ENCODE data around the gene TMEM38A.
"Not testable (repeated sequence)": the region's sequence is repeated elsewhere in the genome, so short reads cannot be mapped to it uniquely, and the experiment has no call there.

Gene TMEM38A

DNA sequence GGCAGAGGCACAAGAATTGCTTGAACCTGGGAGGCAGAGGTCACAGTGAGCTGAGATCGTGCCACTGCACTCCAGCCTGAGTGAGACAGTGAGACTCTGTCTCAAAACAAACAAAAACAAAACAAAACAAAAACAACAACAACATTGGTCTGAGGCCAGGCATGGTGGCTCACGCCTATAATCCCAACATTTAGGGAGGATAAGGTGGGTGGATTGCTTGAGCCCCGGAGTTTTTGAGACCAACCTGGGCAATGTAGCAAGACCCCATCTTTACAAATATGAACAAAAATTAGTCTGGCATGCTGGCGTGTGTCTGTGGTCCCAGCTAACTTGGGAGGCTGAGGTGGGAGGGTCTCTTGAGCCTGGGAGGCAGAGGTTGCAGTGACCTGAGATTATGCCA is 42.7 kb downstream of the TMEM38A start (continued):
- TF ChIP-seq, protein P1, sequence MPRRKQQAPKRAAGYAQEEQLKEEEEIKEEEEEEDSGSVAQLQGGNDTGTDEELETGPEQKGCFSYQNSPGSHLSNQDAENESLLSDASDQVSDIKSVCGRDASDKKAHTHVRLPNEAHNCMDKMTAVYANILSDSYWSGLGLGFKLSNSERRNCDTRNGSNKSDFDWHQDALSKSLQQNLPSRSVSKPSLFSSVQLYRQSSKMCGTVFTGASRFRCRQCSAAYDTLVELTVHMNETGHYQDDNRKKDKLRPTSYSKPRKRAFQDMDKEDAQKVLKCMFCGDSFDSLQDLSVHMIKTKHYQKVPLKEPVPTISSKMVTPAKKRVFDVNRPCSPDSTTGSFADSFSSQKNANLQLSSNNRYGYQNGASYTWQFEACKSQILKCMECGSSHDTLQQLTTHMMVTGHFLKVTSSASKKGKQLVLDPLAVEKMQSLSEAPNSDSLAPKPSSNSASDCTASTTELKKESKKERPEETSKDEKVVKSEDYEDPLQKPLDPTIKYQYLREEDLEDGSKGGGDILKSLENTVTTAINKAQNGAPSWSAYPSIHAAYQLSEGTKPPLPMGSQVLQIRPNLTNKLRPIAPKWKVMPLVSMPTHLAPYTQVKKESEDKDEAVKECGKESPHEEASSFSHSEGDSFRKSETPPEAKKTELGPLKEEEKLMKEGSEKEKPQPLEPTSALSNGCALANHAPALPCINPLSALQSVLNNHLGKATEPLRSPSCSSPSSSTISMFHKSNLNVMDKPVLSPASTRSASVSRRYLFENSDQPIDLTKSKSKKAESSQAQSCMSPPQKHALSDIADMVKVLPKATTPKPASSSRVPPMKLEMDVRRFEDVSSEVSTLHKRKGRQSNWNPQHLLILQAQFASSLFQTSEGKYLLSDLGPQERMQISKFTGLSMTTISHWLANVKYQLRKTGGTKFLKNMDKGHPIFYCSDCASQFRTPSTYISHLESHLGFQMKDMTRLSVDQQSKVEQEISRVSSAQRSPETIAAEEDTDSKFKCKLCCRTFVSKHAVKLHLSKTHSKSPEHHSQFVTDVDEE (CRISPR knock-in tag; IDR thresholded peaks at IDR 0.05) = no peak
- no peak for TF ChIP-seq ESRRG (CRISPR knock-in tag; IDR thresholded peaks at IDR 0.05)
- no peak for TF ChIP-seq SNAI2 (CRISPR knock-in tag; IDR thresholded peaks at IDR 0.05)
- TF ChIP-seq TCF4 (CRISPR knock-in tag; IDR thresholded peaks at IDR 0.05; ENCODE audit: borderline replicate concordance) = no peak
- TF ChIP-seq CSDC2 (CRISPR knock-in tag; IDR thresholded peaks at IDR 0.05) = no peak
- no peak for TF ChIP-seq GLIS3 (CRISPR knock-in tag; IDR thresholded peaks at IDR 0.05)
- no peak for TF ChIP-seq ZNF8 (CRISPR knock-in tag; IDR thresholded peaks at IDR 0.05)
- TF ChIP-seq ZFP30 (CRISPR knock-in tag; IDR thresholded peaks at IDR 0.05) = no peak

DNA sequence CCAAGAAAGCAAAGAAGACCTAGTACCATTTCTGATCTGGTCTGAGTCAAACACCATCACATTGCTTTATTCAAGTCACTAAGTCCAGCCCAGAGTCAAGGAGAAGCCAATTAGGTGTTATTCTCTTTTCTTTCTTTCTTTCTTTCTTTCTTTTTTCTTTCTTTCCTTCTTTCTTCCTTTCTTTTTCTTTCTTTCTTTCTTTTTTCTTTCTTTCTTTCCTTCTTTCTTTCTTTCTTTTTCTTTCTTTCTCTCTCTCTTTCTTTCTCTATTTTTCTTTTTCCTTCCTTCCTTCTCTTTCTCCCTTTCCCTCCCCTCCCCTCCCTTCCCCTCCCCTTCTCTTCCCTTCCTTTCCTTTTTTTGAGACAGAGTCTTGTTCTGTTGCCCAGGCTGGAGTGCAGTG is 49.9 kb downstream of the TMEM38A start:
- not testable (repeated sequence) for ATAC-seq

DNA sequence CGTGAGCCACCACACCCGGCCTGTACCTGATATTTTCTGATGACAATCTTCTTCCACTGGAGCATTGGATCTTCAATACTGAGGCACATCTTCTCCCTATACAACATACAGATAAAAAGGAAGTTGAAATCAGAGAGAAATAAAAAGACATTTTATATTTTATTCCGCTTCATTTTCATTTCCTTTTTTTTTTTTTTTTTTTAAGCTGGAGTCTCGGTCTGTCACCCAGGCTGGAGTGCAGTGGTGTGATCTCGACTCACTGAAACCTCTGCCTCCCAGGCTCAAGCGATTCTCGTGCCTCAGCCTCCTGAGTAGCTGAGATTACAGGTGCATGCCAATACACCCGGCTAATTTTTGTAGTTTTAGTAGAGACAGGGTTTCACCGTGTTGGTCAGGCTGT is 51.4 kb downstream of the TMEM38A start:
- not testable (repeated sequence) for ATAC-seq

DNA sequence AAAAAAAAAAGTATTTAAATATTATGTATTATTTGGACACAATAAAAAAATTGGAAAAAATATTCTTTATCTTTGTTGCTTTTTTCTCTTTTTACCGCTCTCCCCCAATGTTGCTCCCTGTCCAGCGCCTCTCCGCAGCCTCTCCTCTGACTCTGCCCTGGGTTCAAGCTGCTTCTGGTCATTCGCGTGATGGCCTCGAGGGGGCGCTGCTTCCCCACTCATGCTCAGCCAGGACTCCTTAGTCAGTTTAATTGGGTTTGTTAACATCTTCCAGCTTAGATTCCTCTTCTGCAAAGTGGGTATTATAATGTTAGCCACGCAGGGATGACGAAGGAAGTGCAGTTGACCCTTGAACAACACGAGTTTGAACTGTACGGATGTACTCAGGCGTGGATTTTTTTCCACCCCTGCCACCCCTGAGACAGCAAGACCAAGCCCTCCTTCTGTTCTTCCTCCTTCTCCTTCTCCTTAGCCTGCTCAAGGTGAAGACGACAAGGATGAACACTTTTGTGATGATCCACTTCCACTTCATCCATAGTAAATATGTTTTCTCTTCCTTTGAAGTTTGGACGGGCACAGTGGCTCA is 53.9 kb downstream of the TMEM38A start:
- ATAC-seq = peak; percentile 74
- TF ChIP-seq, protein P2, sequence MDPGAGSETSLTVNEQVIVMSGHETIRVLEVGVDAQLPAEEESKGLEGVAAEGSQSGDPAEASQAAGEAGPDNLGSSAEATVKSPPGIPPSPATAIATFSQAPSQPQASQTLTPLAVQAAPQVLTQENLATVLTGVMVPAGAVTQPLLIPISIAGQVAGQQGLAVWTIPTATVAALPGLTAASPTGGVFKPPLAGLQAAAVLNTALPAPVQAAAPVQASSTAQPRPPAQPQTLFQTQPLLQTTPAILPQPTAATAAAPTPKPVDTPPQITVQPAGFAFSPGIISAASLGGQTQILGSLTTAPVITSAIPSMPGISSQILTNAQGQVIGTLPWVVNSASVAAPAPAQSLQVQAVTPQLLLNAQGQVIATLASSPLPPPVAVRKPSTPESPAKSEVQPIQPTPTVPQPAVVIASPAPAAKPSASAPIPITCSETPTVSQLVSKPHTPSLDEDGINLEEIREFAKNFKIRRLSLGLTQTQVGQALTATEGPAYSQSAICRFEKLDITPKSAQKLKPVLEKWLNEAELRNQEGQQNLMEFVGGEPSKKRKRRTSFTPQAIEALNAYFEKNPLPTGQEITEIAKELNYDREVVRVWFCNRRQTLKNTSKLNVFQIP (CRISPR knock-in tag; IDR thresholded peaks at IDR 0.05; ENCODE audit: borderline replicate concordance, low read depth) = no peak
- no peak for TF ChIP-seq SNAI2 (CRISPR knock-in tag; IDR thresholded peaks at IDR 0.05)
- TF ChIP-seq, protein P3, sequence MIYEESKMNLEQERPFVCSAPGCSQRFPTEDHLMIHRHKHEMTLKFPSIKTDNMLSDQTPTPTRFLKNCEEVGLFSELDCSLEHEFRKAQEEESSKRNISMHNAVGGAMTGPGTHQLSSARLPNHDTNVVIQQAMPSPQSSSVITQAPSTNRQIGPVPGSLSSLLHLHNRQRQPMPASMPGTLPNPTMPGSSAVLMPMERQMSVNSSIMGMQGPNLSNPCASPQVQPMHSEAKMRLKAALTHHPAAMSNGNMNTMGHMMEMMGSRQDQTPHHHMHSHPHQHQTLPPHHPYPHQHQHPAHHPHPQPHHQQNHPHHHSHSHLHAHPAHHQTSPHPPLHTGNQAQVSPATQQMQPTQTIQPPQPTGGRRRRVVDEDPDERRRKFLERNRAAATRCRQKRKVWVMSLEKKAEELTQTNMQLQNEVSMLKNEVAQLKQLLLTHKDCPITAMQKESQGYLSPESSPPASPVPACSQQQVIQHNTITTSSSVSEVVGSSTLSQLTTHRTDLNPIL (CRISPR knock-in tag; IDR thresholded peaks at IDR 0.05; ENCODE audit: low read depth) = no peak
- TF ChIP-seq PPARA (CRISPR knock-in tag; IDR thresholded peaks at IDR 0.05; ENCODE audit: borderline replicate concordance) = no peak
- TF ChIP-seq, protein P4, sequence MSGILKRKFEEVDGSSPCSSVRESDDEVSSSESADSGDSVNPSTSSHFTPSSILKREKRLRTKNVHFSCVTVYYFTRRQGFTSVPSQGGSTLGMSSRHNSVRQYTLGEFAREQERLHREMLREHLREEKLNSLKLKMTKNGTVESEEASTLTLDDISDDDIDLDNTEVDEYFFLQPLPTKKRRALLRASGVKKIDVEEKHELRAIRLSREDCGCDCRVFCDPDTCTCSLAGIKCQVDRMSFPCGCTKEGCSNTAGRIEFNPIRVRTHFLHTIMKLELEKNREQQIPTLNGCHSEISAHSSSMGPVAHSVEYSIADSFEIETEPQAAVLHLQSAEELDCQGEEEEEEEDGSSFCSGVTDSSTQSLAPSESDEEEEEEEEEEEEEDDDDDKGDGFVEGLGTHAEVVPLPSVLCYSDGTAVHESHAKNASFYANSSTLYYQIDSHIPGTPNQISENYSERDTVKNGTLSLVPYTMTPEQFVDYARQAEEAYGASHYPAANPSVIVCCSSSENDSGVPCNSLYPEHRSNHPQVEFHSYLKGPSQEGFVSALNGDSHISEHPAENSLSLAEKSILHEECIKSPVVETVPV (CRISPR knock-in tag; IDR thresholded peaks at IDR 0.05) = no peak
- no peak for TF ChIP-seq TOX (CRISPR knock-in tag; IDR thresholded peaks at IDR 0.05; ENCODE audit: borderline replicate concordance)
- TF ChIP-seq OSR1 (CRISPR knock-in tag; IDR thresholded peaks at IDR 0.05) = no peak
- no peak for TF ChIP-seq ARNTL (CRISPR knock-in tag; IDR thresholded peaks at IDR 0.05; ENCODE audit: borderline replicate concordance, low read depth)
- no peak for TF ChIP-seq ZNF70 (CRISPR knock-in tag; IDR thresholded peaks at IDR 0.05)
- no peak for TF ChIP-seq CSDC2 (CRISPR knock-in tag; IDR thresholded peaks at IDR 0.05)
- no peak for TF ChIP-seq ZC3H10 (CRISPR knock-in tag; IDR thresholded peaks at IDR 0.05)
- no peak for TF ChIP-seq BACH2 (CRISPR knock-in tag; IDR thresholded peaks at IDR 0.05; ENCODE audit: borderline replicate concordance)
- no peak for TF ChIP-seq ESRRG (CRISPR knock-in tag; IDR thresholded peaks at IDR 0.05)
- no peak for TF ChIP-seq RARB (CRISPR knock-in tag; IDR thresholded peaks at IDR 0.05)
- TF ChIP-seq ISL1 (CRISPR knock-in tag; IDR thresholded peaks at IDR 0.05) = no peak
- TF ChIP-seq ZNF565 (CRISPR knock-in tag; conservative IDR thresholded peaks at IDR 0.05; ENCODE audit: low read depth) = no peak

DNA sequence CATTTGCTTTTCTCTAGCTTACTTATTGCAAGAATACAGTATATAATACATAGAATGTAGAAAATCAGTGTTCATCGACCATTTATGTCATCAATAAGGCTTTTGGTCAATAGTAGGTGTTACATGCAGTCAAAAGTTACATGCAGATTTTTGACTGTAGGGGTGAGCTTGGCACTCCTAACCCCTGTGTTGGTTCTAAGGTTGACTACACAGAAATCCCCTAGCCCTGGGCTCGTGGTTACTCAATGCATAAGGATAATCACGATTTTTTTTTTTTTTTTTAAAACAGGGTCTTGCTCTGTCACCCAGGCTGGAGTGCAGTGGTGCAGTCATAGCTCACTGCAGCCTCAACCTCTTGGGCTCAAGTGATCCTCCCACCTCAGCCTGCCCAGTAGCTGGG is 54.7 kb downstream of the TMEM38A start:
- no peak for ATAC-seq
- TF ChIP-seq CSDC2 (CRISPR knock-in tag; IDR thresholded peaks at IDR 0.05) (no peak), ZNF8 (CRISPR knock-in tag; IDR thresholded peaks at IDR 0.05) (no peak), ISL1 (CRISPR knock-in tag; IDR thresholded peaks at IDR 0.05) (no peak)
- TF ChIP-seq, protein P5, sequence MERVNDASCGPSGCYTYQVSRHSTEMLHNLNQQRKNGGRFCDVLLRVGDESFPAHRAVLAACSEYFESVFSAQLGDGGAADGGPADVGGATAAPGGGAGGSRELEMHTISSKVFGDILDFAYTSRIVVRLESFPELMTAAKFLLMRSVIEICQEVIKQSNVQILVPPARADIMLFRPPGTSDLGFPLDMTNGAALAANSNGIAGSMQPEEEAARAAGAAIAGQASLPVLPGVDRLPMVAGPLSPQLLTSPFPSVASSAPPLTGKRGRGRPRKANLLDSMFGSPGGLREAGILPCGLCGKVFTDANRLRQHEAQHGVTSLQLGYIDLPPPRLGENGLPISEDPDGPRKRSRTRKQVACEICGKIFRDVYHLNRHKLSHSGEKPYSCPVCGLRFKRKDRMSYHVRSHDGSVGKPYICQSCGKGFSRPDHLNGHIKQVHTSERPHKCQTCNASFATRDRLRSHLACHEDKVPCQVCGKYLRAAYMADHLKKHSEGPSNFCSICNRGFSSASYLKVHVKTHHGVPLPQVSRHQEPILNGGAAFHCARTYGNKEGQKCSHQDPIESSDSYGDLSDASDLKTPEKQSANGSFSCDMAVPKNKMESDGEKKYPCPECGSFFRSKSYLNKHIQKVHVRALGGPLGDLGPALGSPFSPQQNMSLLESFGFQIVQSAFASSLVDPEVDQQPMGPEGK (CRISPR knock-in tag; IDR thresholded peaks at IDR 0.05; ENCODE audit: borderline replicate concordance) = no peak
- TF ChIP-seq, protein P4 (CRISPR knock-in tag; IDR thresholded peaks at IDR 0.05) = no peak
- TF ChIP-seq, protein P1 (CRISPR knock-in tag; IDR thresholded peaks at IDR 0.05) = no peak
